Raji (cell line): ENCODE measurements around the gene PARD3.

Experiments
- POLR2A ChIP-seq: IDR thresholded peaks from 2 replicates; pipeline ENCODE4 v1.6.1; 2011; ENCODE audit warnings: low read depth, low read length, control low read depth; ENCODE audit not compliant: insufficient read depth

PARD3 gene

GRCh38 chr10:34811126-34811967 lies 3.7 kb downstream of the PARD3 start:
- no peak for TF ChIP-seq POLR2A

GRCh38 chr10:34809796-34810195 lies 5.3 kb downstream of the PARD3 start:
- TF ChIP-seq POLR2A: no peak

- TF ChIP-seq POLR2A: no peak
Measured at GRCh38 chr10:34808801-34809745, 6.0 kb downstream of the PARD3 start.

GRCh38 chr10:34808336-34808735 lies 6.8 kb downstream of the PARD3 start:
- no peak for TF ChIP-seq POLR2A

GRCh38 chr10:34804306-34804705 lies 10.8 kb downstream of the PARD3 start:
- TF ChIP-seq POLR2A: no peak

- TF ChIP-seq POLR2A: no peak
Measured at GRCh38 chr10:34802692-34803091, 12.4 kb downstream of the PARD3 start.

- TF ChIP-seq POLR2A: no peak
Measured at GRCh38 chr10:34801097-34801733, 13.9 kb downstream of the PARD3 start.

- TF ChIP-seq POLR2A: no peak
Measured at GRCh38 chr10:34800624-34801023, 14.5 kb downstream of the PARD3 start.

- TF ChIP-seq POLR2A: no peak
Measured at GRCh38 chr10:34798654-34799053, 16.4 kb downstream of the PARD3 start.

GRCh38 chr10:34797155-34797554 lies 17.9 kb downstream of the PARD3 start:
- no peak for TF ChIP-seq POLR2A

- TF ChIP-seq POLR2A: no peak
Measured at GRCh38 chr10:34796133-34796532, 19.0 kb downstream of the PARD3 start.

GRCh38 chr10:34795334-34795733 lies 19.8 kb downstream of the PARD3 start:
- TF ChIP-seq POLR2A: no peak

GRCh38 chr10:34794835-34795234 lies 20.3 kb downstream of the PARD3 start:
- no peak for TF ChIP-seq POLR2A

GRCh38 chr10:34792881-34793280 lies 22.2 kb downstream of the PARD3 start:
- no peak for TF ChIP-seq POLR2A

GRCh38 chr10:34791947-34792346 lies 23.1 kb downstream of the PARD3 start:
- no peak for TF ChIP-seq POLR2A
